Fibroblast of villous mesenchyme (primary cell): ENCODE results near the gene MED16. TPM values are rescaled to one million over a fixed set of nuclear protein-coding genes. Genes with fewer than 3 reads are reported as not detected.
A peak's percentile ranks its signal among the peaks of the same experiment; 100 is the strongest.

ENCODE experiments used
- DNase-seq: peaks from one replicate; pipeline ENCODE4 v3.0.0-alpha.2; 2010; ENCODE audit warnings: low read depth
- H3K4me3 ChIP-seq: 2 replicates; pipeline ENCODE4 v1.5.1; 2011; ENCODE audit warnings: low read depth, mild to moderate bottlenecking, low read length
- CTCF ChIP-seq: IDR thresholded peaks from 2 replicates; pipeline ENCODE4 v1.5.1; 2012; ENCODE audit warnings: low read depth, mild to moderate bottlenecking, low read length; ENCODE audit not compliant: insufficient read depth
- total RNA-seq: library from RNA; depleted of rRNA; stranded (reverse); fragments of >200 nt; gene quantifications from 2 replicates; pipeline ENCODE4 v1.2.3, GENCODE V29; 2012

MED16 gene
- total RNA-seq, 1 donor = 26.8 TPM

GRCh38 chr19:900302-901111, 7.5 kb upstream of the MED16 start:
- DNase-seq = no peak
- no peak overlapping the region for H3K4me3 ChIP-seq
- TF ChIP-seq CTCF = no peak

DNA sequence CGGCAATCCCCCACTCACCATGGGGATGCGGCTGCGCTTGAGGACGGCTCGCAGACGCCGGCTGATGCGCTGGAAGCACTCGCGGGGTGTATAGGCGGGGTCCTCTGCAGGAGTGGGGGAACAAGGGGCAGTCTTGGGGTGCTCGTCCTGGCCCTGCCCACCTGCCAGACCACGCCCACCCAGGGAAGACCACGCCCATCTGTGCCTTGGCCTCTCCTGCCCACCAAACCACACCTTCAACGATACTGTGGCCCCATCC, 7.0 kb upstream of the MED16 start:
- no peak overlapping the region for H3K4me3 ChIP-seq
- no peak for TF ChIP-seq CTCF
- no peak for DNase-seq

GRCh38 chr19:899336-900042, 6.5 kb upstream of the MED16 start:
- no peak overlapping the region for H3K4me3 ChIP-seq
- no peak for TF ChIP-seq CTCF
- DNase-seq = no peak

DNA sequence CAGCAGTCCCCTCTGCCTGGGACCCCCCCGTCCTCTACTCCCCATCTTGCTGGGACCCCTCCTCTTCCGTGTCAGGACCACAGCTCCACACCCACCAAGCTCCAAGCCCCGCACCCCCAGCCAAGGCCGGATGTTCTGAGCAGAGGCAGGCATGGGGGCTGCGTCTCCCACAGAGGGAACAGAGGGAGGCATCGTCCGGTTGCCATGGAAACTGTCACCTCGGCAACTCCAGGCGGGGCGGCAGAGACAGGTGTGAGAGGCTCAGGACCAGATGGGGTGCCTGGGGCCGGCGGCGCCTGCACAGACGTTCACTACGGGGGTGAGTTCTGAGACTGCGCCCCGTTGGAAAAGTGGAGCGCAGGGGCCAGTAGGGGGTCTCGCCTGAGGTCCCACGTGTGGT, 5.7 kb upstream of the MED16 start:
- no peak for DNase-seq
- no peak for TF ChIP-seq CTCF
- no peak overlapping the region for H3K4me3 ChIP-seq

DNA sequence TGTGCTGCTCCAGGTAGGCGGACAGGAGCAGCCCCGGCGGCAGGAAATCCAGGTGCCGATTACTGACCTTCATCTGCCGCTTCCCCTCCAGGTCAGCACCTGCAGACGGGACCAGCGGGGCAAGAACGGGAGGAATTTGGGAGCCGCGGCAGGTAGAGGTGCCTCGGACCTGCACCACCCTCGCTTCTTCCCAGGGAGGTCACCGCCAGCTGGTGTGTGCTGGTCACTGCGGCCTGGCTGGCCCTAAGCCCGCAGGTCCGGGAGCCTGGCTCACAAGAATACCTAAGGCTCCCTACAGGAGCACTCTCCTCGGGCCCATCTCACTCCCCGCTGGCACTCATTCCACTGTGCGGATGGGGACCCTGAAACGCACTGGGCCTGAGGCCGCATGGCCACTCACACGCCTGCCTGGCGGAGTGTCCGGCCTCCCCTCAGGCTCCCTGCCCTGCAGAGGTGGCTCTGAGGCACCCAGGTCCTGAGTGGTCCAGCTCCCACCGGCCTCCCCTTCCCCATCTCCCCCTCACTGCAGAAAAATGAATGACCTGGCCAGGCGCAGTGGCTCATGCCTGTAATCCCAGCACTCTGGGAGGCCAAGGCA, 4.6 kb upstream of the MED16 start:
- DNase-seq = no peak
- TF ChIP-seq CTCF = peak; percentile 13
- H3K4me3 ChIP-seq = no peak overlapping the region

- no peak for TF ChIP-seq CTCF
- H3K4me3 ChIP-seq = no peak overlapping the region
- no peak for DNase-seq
Measured at GRCh38 chr19:896999-897398, 4.0 kb upstream of the MED16 start.
